ENCODE results near the gene SLAMF8. TPM values are rescaled to one million over a fixed set of nuclear protein-coding genes. Genes with fewer than 3 reads are reported as not detected.
A peak's percentile ranks its signal among the peaks of the same experiment; 100 is the strongest.

SLAMF8 gene
- total RNA-seq (1 to 10 TPM in 4 of 5 experiments, under 1 TPM in 1; 0.27 to 1.7 (median 1.3) TPM), polyA plus RNA-seq (not detected), total RNA-seq (not detected)

DNA sequence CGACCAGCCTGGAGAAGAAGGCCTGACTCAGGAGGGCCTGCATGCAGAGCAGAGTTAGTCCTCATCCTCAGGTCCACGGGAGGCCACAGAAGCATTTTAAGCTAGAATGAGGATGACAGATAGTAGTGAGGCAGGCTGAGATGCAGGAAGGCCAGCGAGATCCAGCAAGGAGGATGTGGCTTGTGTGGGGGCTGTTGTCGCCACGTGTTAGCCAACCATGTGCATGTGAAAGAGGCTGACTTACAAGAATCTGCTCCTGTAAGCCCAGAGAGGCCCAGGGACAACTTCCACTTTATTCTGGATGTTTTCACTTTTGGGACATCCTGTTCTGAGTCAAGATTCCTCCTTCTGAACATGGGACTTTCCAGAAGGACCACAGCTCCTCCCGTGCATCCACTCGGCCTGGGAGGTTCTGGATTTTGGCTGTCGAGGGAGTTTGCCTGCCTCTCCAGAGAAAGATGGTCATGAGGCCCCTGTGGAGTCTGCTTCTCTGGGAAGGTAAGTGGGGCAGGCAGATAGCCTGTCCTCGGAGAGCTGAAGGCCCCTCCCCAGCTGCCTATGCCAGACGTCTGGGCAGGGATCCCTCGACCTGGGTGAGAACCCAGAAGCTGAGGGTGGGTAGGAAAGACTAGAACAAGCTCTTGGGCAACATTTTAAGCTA, at the start of gene SLAMF8:
TSS of gene SLAMF8 (plus strand) at position 433 of the 661 bp plus-strand sequence. CDS start at position 459, 26 bp downstream.
- peak within 1 kb of the TSS in 9 of 10 donors; percentile 17 to 75 (median 61) for H3K4me3 Mint-ChIP-seq
- H3K4me1 ChIP-seq (ENCODE audit: control insufficient read depth in 2 of 2, insufficient read depth in 2 of 2, low read length in 2 of 2): peaks cover 31 to 52% of the 10 kb centered on the region in 2 donors
- peaks cover 44 to 67% (median 48%) of the 10 kb centered on the region in 7 donors for H3K4me1 Mint-ChIP-seq
- H3K27me3 ChIP-seq (ENCODE audit: control insufficient read depth in 2 of 2, insufficient read depth in 2 of 2, low read length in 2 of 2): no peaks in the 10 kb centered on the region
- ChIA-PET CTCF (interaction anchor here (0.7 kb wide), 1 partner anchor 27 kb away, joined by 3 read pairs; no protein-coding TSS in a partner anchor), POLR2A (no interaction called here)
- DNase-seq: peak in 6 of 9 donors; percentile 19 to 53 (median 28)
- H3K27ac ChIP-seq (ENCODE audit: low read depth, low read length): no peak within 1 kb of the TSS
- ATAC-seq: peak; percentile 67
- no peaks in the 10 kb centered on the region for H3K36me3 ChIP-seq (ENCODE audit: control insufficient read depth in 2 of 3, insufficient read depth in 3 of 3, low read length in 3 of 3)
- intact Hi-C loops (cut with micrococcal nuclease): loop anchor here in 1 of 2 donors (2.0 to 5.0 kb wide), 2 partner anchors 44 to 64 kb away; partner anchors contain the start of gene DUSP23
- peak within 1 kb of the TSS in 8 of 9 donors; percentile 48 to 79 (median 66) for H3K27ac Mint-ChIP-seq
- H3K9me3 ChIP-seq (ENCODE audit: control insufficient read depth in 2 of 3, low read length in 3 of 3): peaks cover 0 to 7% (median 0%) of the 10 kb centered on the region in 3 experiments
- peaks cover 0 to 50% (median 0%) of the 10 kb centered on the region in 5 donors for H3K27me3 Mint-ChIP-seq
- peaks cover 0 to 16% (median 4%) of the 10 kb centered on the region in 11 donors for H3K9me3 Mint-ChIP-seq
- H3K36me3 Mint-ChIP-seq: peaks cover 0 to 30% (median 0%) of the 10 kb centered on the region in 5 donors
- peak within 1 kb of the TSS; percentile 31 for H3K4me3 ChIP-seq (ENCODE audit: low read length)

DNA sequence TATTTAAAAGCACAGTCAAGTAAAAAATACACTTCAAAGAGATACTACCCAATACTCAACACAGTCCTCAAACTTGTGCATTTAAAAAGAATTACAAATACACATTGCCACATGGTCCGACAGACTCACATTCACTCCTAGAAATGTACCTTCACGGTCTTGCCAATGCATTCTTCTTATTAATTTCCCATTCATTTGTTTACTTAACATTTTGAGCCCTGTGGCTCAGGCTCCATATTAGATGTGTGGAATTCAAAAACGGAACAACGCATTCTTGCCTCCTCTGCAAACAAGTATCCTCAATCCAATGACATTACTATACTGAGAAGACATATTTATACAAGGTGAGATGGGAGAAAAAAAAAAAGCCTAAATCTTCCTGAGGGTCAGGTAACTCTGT, 48.4 kb upstream of the SLAMF8 start:
- DNase-seq (no peak), ATAC-seq (no peak)
- Mint-ChIP-seq H3K9me3 (no peaks in the 10 kb centered on the region), H3K27me3 (peaks cover 0 to 14% (median 1%) of the 10 kb centered on the region in 5 donors), H3K4me1 (peaks cover 9 to 33% (median 28%) of the 10 kb centered on the region in 7 donors), H3K27ac (peak overlapping the region in 3 of 9 donors; percentile 15 to 67 (median 56)), H3K4me3 (peak overlapping the region in 3 of 10 donors; percentile 29 to 78 (median 44)), H3K36me3 (no peaks in the 10 kb centered on the region)
- Histone ChIP-seq H3K27me3 (ENCODE audit: control insufficient read depth in 2 of 2, insufficient read depth in 2 of 2, low read length in 2 of 2) (no peaks in the 10 kb centered on the region), H3K9me3 (ENCODE audit: control insufficient read depth in 2 of 3, low read length in 3 of 3) (no peaks in the 10 kb centered on the region), H3K27ac (ENCODE audit: low read depth, low read length) (no peak overlapping the region), H3K4me1 (ENCODE audit: control insufficient read depth in 2 of 2, insufficient read depth in 2 of 2, low read length in 2 of 2) (peaks cover 6% of the 10 kb centered on the region in 2 donors), H3K4me3 (ENCODE audit: low read length) (no peak overlapping the region), H3K36me3 (ENCODE audit: control insufficient read depth in 2 of 3, insufficient read depth in 3 of 3, low read length in 3 of 3) (no peaks in the 10 kb centered on the region)
- intact Hi-C loops (cut with micrococcal nuclease): no loop called here
- ChIA-PET POLR2A (interaction anchor here (0.7 kb wide), 1 partner anchor 47 kb away, joined by 3 read pairs; no protein-coding TSS in a partner anchor), CTCF (interaction anchor here (0.6 to 1.5 kb wide), 2 partner anchors 12 to 228 kb away, joined by 3 to 6 read pairs; no protein-coding TSS in a partner anchor)

DNA sequence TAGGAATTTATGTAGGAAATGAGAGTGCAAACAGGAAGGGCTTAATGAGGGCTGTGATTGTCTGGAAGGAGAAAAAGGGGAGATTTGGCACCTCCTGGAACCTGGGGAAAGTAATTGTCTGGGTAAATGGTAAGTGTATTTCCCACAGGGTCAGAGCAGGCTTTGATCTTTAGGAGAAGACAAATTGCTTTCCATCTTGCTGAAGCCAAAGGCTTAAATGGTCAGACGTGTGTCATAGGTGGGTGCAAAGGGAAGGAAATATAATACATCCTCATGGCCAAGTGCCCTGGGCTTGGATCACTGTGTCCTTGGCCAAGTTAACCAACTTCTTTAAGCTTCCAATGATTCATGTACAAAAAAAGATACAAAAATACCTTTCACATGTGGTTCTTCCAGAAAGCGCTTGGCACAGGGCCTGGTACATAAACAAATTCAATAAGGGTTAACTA, 47.2 kb upstream of the SLAMF8 start:
- POLR2A ChIA-PET: no interaction called here
- Mint-ChIP-seq H3K27me3 (peaks cover 0 to 14% (median 0%) of the 10 kb centered on the region in 5 donors), H3K9me3 (no peaks in the 10 kb centered on the region), H3K36me3 (no peaks in the 10 kb centered on the region), H3K4me3 (peak overlapping the region; percentile 3 to 89 (median 84)), H3K27ac (peak overlapping the region in 2 of 9 donors; percentile 2 to 81), H3K4me1 (peaks cover 9 to 33% (median 28%) of the 10 kb centered on the region in 7 donors)
- CTCF ChIA-PET: interaction anchor here (0.6 to 1.0 kb wide), 2 partner anchors 13 to 20 kb away, joined by 3 read pairs; no protein-coding TSS in a partner anchor
- peak overlapping the region; percentile 2 for H3K27ac ChIP-seq (ENCODE audit: low read depth, low read length)
- intact Hi-C loops (cut with micrococcal nuclease): no loop called here
- H3K36me3 ChIP-seq (ENCODE audit: control insufficient read depth in 2 of 3, insufficient read depth in 3 of 3, low read length in 3 of 3): no peaks in the 10 kb centered on the region
- ATAC-seq: no peak
- H3K4me1 ChIP-seq (ENCODE audit: control insufficient read depth in 2 of 2, insufficient read depth in 2 of 2, low read length in 2 of 2): peaks cover 6% of the 10 kb centered on the region in 2 donors
- H3K4me3 ChIP-seq (ENCODE audit: low read length): no peak overlapping the region
- no peaks in the 10 kb centered on the region for H3K9me3 ChIP-seq (ENCODE audit: control insufficient read depth in 2 of 3, low read length in 3 of 3)
- no peak for DNase-seq
- no peaks in the 10 kb centered on the region for H3K27me3 ChIP-seq (ENCODE audit: control insufficient read depth in 2 of 2, insufficient read depth in 2 of 2, low read length in 2 of 2)

DNA sequence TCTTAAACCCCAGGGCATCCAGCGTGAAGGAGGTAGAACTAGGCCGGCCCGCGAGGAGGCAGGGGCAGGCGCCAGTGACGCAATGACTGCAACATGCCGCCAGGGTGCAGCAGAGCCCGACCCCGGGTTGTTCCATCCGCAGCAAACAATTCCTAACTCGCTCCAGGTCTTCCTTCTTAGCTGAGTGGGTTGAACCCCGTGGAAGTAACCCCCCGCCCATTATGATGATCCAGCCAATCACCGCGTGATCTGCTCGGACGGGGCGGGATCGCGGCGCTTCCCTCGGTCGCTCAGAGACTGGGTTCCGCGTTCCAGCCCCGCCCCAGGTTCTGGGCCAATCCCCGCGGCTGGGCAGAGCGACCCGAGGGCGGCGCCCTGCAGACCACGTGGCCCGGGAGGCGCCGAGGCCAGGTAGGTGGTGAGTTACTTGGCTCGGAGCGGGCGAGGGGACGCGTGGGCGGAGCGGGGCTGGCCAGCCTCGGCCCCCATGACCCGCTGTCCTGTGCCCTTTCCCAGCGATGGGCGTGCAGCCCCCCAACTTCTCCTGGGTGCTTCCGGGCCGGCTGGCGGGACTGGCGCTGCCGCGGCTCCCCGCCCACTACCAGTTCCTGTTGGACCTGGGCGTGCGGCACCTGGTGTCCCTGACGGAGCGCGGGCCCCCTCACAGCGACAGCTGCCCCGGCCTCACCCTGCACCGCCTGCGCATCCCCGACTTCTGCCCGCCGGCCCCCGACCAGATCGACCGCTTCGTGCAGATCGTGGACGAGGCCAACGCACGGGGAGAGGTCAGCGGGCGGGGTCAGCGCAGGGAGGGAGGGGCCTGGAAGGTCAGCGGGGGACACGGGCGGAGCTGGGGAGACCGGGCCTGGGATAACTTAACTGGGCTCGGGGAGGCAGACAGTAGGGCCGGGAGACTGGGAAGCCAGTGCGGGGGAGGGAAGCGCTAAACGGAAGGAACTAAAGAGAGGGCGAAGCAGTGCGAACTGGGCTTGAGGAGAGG, 45.8 kb upstream of the SLAMF8 start, which contains the start of gene DUSP23:
TSS of gene DUSP23 (plus strand) at position 380 of the 1,000 bp plus-strand sequence. CDS start at position 519, 139 bp downstream.
- peak within 1 kb of the TSS; percentile 78 to 93 (median 84) for H3K4me3 Mint-ChIP-seq
- peaks cover 9 to 33% (median 28%) of the 10 kb centered on the region in 7 donors for H3K4me1 Mint-ChIP-seq
- ATAC-seq (peak; percentile 97), DNase-seq (peak; percentile 88 to 96 (median 96))
- CTCF ChIA-PET: interaction anchor here (0.7 to 1.7 kb wide), 7 partner anchors 9 to 113 kb away, joined by 3 to 8 read pairs (median 6); no protein-coding TSS in a partner anchor
- POLR2A ChIA-PET: interaction anchor here (1.0 kb wide), 2 partner anchors 143 to 251 kb away, joined by 3 to 4 read pairs; partner anchors contain the start of gene PIGM
- H3K27me3 ChIP-seq (ENCODE audit: control insufficient read depth in 2 of 2, insufficient read depth in 2 of 2, low read length in 2 of 2): no peaks in the 10 kb centered on the region
- peak within 1 kb of the TSS; percentile 66 for H3K27ac ChIP-seq (ENCODE audit: low read depth, low read length)
- no peaks in the 10 kb centered on the region for H3K36me3 Mint-ChIP-seq
- H3K27me3 Mint-ChIP-seq: peaks cover 0 to 11% (median 0%) of the 10 kb centered on the region in 5 donors
- intact Hi-C loops (cut with micrococcal nuclease): loop anchor here (1.0 to 5.0 kb wide), 16 partner anchors 9 to 482 kb away; partner anchors contain the start of genes DCAF8 (in 2 of the 2), PIGM (in 2 of the 2), IGSF8 (in 1 of the 2) and IGSF9 (in 1 of the 2)
- no peaks in the 10 kb centered on the region for H3K36me3 ChIP-seq (ENCODE audit: control insufficient read depth in 2 of 3, insufficient read depth in 3 of 3, low read length in 3 of 3)
- H3K27ac Mint-ChIP-seq: peak within 1 kb of the TSS; percentile 2 to 94 (median 85)
- peak within 1 kb of the TSS; percentile 69 for H3K4me3 ChIP-seq (ENCODE audit: low read length)
- H3K4me1 ChIP-seq (ENCODE audit: control insufficient read depth in 2 of 2, insufficient read depth in 2 of 2, low read length in 2 of 2): peaks cover 6% of the 10 kb centered on the region in 2 donors
- H3K9me3 ChIP-seq (ENCODE audit: control insufficient read depth in 2 of 3, low read length in 3 of 3): no peaks in the 10 kb centered on the region
- no peaks in the 10 kb centered on the region for H3K9me3 Mint-ChIP-seq

- no peak overlapping the region for H3K27ac ChIP-seq (ENCODE audit: low read depth, low read length)
- no peaks in the 10 kb centered on the region for H3K9me3 ChIP-seq (ENCODE audit: control insufficient read depth in 2 of 3, low read length in 3 of 3)
- peak overlapping the region in 9 of 10 donors; percentile 78 to 93 (median 85) for H3K4me3 Mint-ChIP-seq
- ChIA-PET CTCF (interaction anchor here (0.7 to 1.7 kb wide), 3 partner anchors 17 to 141 kb away, joined by 3 to 5 read pairs (median 4); no protein-coding TSS in a partner anchor), POLR2A (no interaction called here)
- no peaks in the 10 kb centered on the region for H3K36me3 ChIP-seq (ENCODE audit: control insufficient read depth in 2 of 3, insufficient read depth in 3 of 3, low read length in 3 of 3)
- H3K27me3 ChIP-seq (ENCODE audit: control insufficient read depth in 2 of 2, insufficient read depth in 2 of 2, low read length in 2 of 2): no peaks in the 10 kb centered on the region
- H3K27me3 Mint-ChIP-seq: peaks cover 0 to 8% (median 0%) of the 10 kb centered on the region in 5 donors
- DNase-seq (peak in 1 of 9 donors; percentile 1), ATAC-seq (no peak)
- H3K27ac Mint-ChIP-seq: peak overlapping the region in 5 of 9 donors; percentile 76 to 93 (median 85)
- no peak overlapping the region for H3K4me3 ChIP-seq (ENCODE audit: low read length)
- no peaks in the 10 kb centered on the region for H3K36me3 Mint-ChIP-seq
- intact Hi-C loops (cut with micrococcal nuclease): loop anchor here (2.0 to 5.0 kb wide), 5 partner anchors 17 to 481 kb away; partner anchors contain the start of genes DCAF8 (in 2 of the 2), IGSF8 (in 1 of the 2) and SLAMF8 (in 1 of the 2)
- H3K4me1 Mint-ChIP-seq: peaks cover 9 to 33% (median 28%) of the 10 kb centered on the region in 7 donors
- peaks cover 6% of the 10 kb centered on the region in 2 donors for H3K4me1 ChIP-seq (ENCODE audit: control insufficient read depth in 2 of 2, insufficient read depth in 2 of 2, low read length in 2 of 2)
- no peaks in the 10 kb centered on the region for H3K9me3 Mint-ChIP-seq
Measured at GRCh38 chr1:159781992-159782391, 44.7 kb upstream of the SLAMF8 start.
